Stimulated activated CD8-positive, alpha-beta memory T cell treated with anti-CD3 and anti-CD28 coated beads, Interleukin-7, amount 100 ng/mL, for 24 hours (primary cell): ENCODE data around the gene AMH.

Experiments
- DNase-seq: peaks from one replicate; pipeline ENCODE4 v3.0.0-alpha.2; 2020; ENCODE audit warnings: low read depth

Gene AMH

DNA sequence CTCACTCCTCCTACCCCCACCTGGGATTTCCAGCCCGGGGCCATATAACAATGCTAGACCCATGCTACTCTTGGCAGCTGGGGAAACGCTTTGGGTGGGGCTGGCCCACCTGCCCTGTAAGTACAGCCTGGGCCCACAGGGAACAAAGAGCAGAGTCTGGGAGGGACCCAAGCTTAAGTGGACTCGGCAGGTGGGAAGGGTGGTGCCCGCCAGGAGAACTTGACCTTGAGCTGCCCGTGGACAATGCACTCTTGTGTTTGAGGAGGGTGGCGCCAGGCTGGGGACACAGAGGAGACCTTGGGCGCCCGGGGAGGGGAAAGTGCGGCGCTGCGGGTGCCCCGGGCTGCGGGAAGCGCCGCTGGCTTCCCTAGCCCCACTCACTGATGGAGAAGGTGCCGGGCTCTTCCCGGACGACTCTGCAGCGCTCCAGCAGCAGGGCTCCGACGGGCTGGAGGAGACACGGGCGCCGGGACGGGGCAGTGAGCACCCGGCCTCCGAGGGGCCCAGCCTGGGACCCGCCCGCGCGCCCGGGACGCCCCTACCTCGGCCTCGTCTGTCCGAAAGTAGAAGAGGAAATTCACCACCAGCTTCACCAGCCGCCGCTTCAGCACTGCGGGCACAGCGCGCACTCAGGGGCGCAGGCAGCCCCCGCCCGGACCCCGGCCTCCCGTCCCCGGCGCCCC is 13.6 kb upstream of the AMH start:
- no peak for DNase-seq

DNA sequence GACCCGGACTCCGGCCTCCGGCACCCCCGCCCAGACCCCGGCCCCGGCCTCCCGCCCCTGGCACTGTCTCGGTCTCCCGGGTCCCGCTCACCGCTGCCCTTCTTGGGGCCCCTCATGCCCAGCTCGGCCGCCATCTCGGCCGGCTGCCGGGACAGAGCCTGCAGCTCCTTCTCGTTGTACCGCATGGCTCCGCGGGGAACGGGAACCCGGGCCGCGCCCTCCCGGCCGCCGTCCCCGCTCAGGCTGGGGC is 13.1 kb upstream of the AMH start:
- DNase-seq: no peak

DNA sequence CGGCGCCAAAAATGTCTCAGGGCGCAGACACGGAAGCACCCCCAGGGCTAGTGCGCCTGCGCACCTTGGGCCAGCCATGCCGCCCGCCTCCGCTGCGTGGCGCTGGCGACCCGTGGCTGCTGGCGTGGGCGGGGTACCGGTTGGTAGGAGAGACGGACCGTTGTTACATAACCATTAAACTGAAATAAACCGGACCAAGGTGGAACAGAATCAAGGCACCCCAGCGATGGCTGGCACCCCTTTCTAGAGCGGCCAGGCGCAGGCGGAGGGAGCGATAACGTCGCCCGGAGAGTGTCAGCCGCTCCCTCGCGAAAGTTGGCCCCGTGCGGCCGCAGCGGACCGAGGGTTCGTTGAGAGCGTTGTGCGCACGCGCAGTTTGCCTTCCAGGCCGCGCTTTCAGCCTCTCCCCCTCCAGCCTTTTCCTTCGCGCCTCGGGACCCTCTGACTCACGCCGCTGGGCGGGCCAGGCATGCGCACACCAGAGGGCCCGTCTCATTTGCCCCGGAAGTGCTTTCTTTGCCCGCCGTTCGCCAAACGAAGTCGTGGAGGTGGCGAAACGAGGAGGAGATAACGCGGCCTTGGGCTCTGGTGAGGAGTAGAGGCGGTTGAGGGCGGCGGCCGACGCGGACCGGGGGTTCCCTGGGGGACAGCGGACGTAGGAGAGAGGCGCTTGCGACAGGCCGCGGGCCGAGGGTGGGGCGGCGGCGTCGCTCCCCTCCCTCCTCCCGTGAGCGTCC is 12.6 kb upstream of the AMH start, which contains the start of the genes PLEKHJ1 and SF3A2:
PLEKHJ1 (minus strand) TSS at position 16 of the 737 bp plus-strand sequence. CDS start 81 bp downstream, outside the sequence.
SF3A2 (plus strand) TSS at position 511 of the 737 bp plus-strand sequence. CDS start 6,595 bp downstream, outside the sequence.
- peak; percentile 96 for DNase-seq

DNA sequence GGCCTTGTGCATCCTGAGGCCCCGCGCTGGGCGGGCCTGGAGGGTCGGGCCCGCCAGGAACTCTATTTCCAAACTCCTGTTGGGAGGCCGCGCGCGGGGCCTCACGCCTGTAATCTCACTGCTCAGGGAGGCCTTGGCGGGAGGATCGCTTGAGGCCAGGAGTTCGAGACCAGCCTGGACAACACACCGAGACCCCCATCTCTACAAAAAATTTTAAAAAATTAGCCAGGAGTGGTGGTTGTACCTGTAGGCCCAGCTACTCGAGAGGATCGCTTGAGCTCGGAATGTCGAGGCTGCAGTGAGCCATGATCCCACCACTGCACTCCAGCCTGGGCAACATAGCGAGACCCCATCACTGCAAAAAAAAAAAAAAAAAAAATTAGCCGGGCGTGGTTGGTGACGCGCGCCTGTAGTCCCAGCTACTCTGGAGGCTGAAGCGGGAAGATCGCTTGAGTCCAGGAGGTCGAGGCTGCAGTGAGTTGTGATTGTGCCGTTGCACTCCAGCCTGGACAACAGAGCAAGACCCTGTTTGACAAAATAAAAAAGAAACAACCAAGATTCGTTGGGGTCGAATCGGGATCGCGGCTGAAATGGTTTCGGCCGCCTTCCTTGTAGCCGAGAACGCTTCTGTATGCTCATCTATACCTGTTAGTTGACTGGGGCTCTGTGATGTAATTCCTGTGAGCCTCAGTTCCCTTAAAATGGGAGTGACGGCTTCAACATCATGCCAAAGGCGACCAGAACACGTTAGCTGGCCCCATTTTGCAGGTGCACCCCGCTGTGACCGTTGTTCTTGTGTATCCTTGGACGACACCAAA is 11.9 kb upstream of the AMH start:
- no peak for DNase-seq

DNA sequence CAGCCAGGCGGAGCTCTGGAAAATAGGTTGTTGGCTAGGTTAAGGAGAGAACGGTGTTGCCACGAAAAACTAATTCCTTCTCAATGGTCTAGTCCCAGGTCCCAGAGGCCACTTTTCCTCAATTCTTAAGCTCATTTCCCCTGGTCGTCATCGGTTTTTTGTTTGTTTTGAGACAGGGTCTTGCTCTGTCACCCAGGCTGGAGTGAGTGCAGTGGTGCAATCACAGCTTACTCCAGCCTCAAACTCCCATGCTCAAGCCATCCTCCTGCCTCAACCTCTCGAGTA is 11.3 kb upstream of the AMH start:
- DNase-seq: no peak

DNA sequence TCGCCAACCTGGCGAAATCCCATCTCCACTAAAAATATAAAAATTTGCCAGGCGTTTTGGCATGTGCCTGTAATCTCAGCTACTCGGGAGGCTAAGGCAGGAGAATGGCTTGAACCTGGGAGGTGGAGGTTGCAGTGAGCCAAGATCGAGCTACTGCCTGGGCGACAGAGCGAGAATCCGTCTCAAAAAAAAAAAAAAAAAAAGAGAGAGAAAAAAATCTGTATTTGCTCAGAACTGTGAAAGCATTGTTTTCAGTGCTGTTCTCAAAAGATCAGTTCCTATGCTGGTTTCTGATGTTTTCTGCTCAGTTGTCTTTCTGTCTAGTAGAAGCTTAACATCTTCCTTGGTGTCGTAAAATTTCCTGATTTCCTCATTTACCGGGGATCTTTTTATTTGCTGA is 9.9 kb upstream of the AMH start:
- DNase-seq: no peak

DNA sequence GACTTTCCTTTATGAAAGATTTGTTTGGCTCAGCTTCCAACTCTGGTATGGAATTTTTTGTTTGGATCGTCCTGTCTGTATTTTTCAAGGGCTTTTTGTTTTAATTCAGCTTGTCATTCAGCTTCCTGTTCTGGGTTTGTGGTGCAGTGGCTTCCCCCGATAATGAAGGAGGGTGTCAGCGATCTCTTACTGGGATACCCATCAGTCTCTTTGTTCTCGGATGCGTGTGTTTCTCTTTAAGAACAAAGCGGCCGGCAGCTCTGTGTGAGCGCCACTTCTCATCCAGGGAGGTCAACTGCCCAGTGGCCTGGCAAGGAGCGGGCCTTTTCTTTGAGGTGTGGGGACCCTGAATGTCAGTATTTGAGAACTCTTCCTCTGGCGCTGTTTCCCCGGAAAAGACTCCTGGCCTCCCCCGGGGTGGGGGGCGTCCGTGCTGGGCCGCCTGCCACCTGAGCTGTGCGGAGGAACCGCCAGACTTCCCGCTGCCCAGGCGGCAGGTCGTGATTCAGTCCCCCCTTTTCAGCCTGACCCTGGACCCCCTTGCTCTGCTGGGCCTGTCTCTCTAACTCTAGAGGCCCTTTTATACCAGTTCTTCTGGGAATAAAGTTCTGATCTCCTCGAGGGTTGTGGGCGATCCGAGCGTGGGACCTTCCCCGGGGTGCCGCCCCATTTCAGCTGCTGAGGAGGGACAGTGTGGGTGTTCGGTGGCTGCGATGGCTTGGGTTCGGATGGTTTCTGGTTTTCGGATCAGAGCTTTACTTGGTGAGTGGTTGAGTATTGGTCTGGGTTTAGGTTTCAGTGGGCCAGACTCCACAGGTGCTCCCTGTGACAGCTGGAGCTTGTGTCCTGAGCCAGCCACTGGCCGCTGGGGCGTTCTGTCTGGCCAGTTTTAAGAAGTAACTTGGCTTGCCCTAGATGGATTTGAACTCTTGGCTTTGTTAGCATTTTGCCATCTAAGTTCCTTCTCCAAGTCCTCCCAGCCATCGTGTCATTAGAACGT is 9.1 kb upstream of the AMH start:
- DNase-seq: no peak

DNA sequence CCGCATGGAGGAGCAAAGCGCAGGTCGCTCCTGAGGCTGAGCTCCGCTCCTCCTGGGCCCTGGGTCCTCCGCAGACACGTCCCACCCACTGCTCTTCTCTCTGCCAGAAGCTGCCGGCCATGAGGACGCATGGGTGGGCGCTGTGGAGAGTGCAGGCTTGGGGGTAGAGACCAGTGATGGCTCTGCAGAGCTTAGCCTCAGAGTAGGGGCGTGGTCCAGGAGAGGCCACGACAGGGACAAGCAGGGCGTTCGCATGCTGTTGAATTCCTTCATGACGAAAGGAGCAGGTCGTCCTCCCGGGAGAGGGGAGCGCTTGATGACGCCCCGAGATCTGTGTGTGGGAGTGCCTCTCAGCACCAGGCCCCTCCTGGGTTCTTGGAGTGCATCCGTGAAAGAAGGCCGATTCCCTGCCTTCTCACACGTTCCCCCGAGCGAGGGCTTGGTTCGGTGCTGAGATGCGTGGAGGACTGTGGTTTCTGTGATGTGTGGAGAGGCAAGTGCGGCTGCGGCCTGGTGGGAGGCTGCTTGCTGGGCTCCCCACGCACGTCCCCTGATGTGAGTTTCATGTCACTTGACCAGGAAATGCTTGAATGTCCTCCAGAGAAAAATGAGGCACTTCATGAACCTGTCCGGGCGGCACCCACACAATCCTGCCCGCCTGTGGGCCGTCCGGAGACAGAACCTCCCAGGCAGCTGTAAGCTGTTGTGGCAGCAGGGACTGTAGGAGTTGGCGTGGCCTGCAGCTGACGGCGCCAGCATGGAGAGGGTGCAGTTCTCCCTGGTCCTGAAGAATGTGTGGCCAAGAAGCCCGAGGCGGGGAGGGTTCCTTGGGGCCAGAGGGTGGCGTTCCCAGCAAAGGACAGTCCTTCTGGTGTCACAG is 8.0 kb upstream of the AMH start:
- DNase-seq: no peak

DNA sequence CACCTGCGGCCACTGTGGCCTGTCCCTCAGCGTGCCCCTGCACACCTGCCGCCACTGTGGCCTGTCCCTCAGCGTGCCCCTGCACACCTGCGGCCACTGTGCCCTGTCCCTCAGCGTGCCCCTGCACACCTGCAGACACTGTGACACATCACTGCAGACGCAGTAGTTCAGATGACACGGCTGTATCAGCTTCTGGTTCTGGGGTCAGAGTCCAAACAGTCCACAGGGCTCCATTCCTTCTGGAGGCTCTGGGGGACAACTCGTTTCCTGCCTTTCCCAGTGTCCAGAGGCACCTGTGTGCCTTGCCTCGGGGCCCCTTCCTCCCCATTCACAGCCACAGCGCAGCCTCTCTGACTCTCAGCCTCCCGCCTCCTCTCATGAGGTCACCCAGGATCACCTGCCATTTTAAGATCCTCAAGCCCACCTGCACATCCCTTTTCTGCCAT is 7.0 kb upstream of the AMH start:
- DNase-seq: no peak

DNA sequence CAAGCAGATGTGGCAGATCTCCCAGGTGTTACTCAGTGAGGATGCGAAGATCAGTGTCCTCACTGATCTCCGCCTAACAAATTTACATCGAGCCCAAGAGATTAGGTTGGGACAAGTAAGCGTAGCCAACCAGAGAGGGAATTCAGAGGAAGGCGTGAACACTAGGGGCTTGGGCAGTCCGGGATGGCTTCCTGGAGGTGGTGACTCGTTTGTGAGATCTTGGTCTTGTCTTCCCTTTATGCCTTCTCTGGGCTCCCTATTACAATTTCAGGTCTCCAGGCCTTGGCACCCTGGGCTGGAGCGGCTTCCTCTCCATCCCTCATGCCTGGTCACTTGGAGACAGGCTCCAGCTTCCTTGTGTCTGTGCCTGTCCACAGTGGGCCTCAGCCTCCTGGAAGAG is 6.3 kb upstream of the AMH start:
- no peak for DNase-seq

DNA sequence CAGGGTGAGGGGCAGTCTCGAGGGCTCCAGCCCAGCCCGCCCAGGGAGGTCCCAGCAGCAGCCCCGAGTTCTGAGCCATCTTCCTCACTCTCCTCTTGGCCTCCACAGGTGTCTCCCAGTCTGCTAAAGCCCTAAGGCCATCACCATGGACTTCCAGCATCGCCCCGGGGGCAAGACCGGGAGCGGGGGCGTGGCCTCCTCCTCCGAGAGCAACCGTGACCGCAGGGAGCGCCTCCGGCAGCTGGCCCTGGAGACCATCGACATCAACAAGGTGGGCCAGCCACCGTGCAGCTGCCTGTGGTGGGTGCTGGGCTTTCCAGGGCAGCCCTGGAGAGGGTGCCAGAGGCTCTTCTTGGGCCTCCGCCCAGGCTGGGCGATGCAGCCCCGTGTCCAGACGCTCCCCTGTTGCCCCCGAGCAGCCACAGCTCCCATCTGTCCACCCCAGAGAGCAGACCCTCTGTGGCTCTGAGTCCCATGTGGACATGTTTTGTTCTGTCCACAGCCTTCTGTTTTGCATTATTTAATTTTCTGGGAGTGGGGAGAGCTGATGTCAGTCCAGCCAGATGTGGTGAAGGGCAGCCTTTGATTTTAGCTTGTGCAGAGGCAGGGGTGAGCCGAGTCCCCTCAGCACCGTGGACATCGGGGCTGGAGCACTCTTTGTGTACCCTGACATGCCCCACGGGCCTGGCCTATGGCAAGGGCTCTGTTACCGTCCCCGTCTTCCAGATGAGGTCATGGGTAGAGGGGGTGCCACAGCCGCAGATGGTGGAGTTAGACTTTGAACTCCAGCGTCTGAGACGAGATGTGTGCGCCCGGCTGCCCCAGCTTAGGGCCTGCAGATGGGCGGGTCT is 5.6 kb upstream of the AMH start:
- no peak for DNase-seq

DNA sequence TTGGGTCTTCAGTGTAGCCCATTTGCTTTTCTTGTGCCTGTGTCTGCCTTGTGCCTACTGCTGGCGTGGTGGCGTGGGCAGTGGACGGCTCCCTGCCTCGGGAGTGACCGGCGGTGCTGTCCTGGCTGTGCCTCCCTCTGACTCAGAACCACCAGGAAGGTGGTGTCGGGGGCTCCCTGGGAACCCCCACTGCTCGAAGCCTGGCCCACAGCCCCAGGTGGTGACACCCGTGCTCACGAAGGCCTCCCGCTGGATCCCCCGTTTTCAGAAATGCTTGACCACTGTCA is 5.1 kb upstream of the AMH start:
- no peak for DNase-seq

DNA sequence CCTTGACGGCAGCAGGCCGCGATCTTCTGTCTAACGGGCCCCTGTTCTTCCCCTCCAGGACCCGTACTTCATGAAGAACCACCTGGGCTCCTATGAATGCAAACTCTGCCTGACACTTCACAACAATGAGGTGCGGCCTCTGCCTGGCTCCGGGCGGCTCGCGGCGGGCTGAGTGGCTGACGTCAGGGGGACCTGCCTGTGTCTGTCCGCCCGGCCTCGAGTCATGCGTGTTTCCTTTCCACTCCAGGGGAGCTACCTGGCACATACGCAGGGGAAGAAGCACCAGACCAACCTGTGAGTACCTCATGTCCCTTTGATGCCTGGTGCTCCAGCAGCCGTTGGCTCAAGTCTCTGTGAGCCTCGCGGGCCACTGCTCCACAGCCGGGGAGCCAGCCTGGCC is 4.6 kb upstream of the AMH start:
- DNase-seq: no peak

DNA sequence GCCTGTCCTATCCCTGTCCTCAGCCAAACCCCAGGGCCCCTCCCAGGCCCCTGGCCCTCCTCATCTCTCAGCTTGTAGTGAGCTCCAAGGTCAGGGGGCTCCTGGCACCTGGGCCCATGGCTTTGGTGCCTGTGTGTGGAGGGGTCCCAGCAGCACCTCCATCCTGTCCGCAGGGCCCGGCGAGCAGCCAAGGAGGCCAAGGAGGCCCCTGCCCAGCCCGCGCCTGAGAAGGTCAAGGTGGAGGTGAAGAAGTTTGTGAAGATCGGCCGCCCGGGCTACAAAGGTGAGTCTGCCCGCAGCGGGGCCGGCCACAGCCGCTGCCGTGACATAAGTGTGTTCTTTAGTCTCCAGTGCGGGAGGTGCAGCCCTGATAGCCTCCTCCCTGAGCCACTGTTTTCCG is 3.9 kb upstream of the AMH start:
- DNase-seq: no peak

DNA sequence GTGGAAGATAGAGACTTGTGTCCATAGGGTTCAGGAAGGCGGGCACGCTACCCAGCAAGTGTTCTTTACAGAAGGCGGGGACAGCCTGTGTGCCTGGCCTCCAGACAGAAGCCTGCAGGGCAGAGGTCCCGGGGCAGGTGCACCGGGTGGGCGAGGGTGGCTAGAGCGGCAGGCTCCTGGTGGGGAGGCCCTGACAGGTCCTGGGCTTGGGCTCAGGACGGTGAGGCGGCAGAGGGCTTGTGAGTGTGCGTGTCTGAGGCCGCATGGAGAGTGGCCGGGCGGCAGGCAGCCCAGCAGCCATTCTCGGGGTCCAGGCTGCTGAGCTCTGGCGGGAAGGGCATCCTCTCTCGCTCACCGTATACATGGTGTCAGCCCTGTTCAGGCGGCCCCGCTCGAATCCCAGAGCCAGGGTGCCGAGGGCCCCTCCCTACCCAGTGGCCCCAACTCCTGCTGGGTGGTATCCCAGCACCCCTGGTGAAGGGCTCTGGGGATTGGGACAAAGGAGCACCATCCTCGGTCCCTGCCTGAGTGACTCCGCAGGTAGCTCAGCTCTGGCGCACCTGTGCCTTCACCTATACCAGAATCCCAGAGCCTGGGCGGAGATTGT is 3.0 kb upstream of the AMH start:
- no peak for DNase-seq

DNA sequence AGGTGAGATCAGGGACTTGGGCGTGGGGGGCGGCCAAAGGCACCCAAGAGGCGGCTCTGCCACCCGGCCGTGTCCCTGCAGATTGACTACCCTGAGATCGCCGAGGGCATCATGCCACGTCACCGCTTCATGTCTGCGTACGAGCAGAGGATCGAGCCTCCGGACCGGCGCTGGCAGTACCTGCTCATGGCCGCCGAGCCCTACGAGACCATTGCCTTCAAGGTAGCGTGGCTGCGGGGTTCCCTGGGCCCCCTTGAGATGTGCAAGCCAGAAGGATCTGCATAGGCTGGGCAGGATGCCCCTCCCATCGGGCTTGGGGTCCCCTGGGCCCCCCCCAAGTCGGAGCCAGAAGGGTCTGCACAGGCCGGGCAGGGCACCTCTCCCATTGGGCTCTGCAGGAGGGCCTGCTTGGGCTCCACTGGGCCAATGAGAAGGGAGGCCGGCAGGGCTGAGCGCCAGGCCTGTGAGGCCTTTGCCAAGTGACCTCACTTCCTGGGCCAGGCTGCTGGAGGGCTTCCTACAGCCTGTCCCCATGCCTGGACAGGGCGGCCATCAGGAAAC is 2.2 kb upstream of the AMH start:
- DNase-seq: no peak

DNA sequence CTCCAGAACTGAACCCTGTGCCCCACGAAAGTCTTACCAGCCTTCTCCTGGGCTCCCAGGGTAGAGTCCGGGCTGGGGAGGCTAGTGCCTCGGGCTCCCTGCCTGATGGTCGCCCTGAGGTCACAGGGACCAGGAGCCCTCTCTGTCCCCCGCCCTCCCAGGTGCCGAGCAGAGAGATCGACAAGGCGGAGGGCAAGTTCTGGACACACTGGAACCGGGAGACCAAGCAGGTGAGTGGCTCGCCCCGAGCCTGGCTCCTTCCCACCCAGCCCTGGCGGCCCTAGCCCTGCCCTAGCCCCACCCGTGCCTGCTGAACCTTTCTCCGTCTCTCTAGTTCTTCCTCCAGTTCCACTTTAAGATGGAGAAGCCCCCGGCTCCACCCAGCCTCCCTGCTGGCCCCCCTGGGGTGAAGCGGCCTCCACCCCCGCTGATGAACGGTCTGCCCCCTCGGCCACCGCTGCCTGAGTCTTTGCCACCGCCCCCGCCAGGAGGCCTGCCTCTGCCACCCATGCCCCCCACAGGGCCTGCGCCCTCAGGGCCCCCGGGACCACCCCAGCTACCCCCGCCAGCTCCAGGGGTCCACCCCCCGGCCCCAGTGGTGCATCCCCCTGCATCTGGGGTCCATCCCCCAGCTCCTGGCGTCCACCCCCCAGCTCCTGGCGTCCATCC is 1.6 kb upstream of the AMH start:
- no peak for DNase-seq

DNA sequence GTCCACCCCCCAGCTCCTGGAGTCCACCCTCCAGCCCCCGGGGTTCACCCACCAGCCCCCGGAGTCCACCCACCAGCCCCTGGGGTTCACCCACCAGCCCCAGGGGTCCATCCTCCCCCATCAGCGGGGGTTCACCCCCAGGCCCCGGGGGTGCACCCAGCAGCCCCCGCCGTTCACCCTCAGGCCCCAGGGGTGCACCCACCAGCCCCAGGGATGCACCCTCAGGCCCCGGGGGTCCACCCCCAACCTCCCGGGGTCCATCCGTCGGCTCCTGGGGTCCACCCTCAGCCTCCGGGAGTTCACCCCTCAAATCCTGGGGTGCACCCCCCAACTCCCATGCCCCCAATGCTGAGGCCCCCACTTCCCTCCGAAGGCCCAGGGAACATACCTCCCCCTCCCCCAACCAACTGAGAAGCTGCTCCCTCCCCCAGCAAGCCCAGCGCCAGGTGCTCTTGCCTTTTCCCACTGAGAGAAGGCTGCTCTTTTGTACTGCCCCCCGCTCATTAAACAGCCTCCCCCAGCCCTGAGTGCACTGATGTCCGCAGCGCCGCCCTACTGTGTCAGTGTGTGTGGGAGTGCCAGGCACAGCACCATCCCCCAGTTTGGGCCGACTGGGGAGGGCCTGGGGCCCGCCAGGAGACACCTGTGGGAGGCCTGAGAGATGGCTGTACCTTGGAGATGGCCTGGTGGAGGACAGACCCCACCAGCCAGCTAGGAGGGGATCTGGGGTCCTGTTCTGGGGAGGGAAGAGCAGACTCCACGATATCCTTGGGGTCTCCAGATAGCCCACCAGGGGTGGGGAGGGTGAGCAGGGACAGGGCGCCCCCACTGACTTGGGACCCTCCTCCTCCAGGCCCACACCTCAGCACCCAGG is 750 bp upstream of the AMH start:
- DNase-seq: no peak
